GM12878 (cell line): ENCODE data around the gene FGFR1OP2. TPM values are rescaled to one million over a fixed set of nuclear protein-coding genes. Genes with fewer than 3 reads are reported as not detected.

ENCODE experiments used
- CBX5 ChIP-seq: sonication (generic); IDR thresholded peaks from 2 replicates; pipeline ENCODE4 v1.6.1; 2016; ENCODE audit warnings: low read depth, moderate library complexity, mild to moderate bottlenecking, inconsistent platforms
- ELK1 ChIP-seq: IDR thresholded peaks from 2 replicates; pipeline ENCODE4 v1.6.1; 2012; ENCODE audit warnings: low read depth, low read length, improper control_type of control experiment
- EP300 ChIP-seq, 2 experiments: fragments of 150-350 bp in 1 of 2; IDR thresholded peaks; 2 replicates each; pipeline ENCODE4 v1.6.1; 2011 to 2012; ENCODE audit warnings: low read depth in 2 of 2, low read length in 2 of 2, borderline replicate concordance in 1 of 2, improper control_type of control experiment in 1 of 2, inconsistent platforms in 1 of 2; ENCODE audit not compliant: control insufficient read depth in 1 of 2
- HDAC6 ChIP-seq: fragments of 200-600 bp; sonication (generic); IDR thresholded peaks from one replicate; pipeline ENCODE4 v1.8.0; 2017; ENCODE audit warnings: antibody characterized with exemption; ENCODE audit not compliant: unreplicated experiment
- IKZF1 ChIP-seq: fragments of 450-650 bp; conservative IDR thresholded peaks from 2 replicates; pipeline ENCODE4 v1.6.1; 2017; ENCODE audit warnings: antibody characterized with exemption, mild to moderate bottlenecking
- KDM1A ChIP-seq: fragments of 200-600 bp; sonication (generic); IDR thresholded peaks from 2 replicates; pipeline ENCODE4 v1.6.1; 2016; ENCODE audit warnings: borderline replicate concordance
- KLF5 ChIP-seq: fragments of 450-650 bp; IDR thresholded peaks from 2 replicates; pipeline ENCODE4 v1.6.1; 2014; ENCODE audit warnings: mild to moderate bottlenecking; ENCODE audit not compliant: partially characterized antibody
- MYC ChIP-seq: IDR thresholded peaks from 2 replicates; pipeline ENCODE4 v1.6.1; 2011; ENCODE audit warnings: mild to moderate bottlenecking, low read length, moderate library complexity, inconsistent platforms; ENCODE audit not compliant: insufficient read depth, insufficient replicate concordance, insufficient read length, severe bottlenecking
- NKRF ChIP-seq: fragments of 450-650 bp; conservative IDR thresholded peaks from 2 replicates; pipeline ENCODE4 v1.6.1; 2017; ENCODE audit warnings: mild to moderate bottlenecking, moderate library complexity
- NR2C1 ChIP-seq: fragments of 450-650 bp; IDR thresholded peaks from 2 replicates; pipeline ENCODE4 v1.6.1; 2017; ENCODE audit warnings: antibody characterized with exemption, mild to moderate bottlenecking, moderate library complexity
- PAX5 ChIP-seq: IDR thresholded peaks from 2 replicates; pipeline ENCODE4 v1.6.1; 2011; ENCODE audit warnings: low read depth, low read length, borderline replicate concordance
- REST ChIP-seq: IDR thresholded peaks from 2 replicates; pipeline ENCODE4 v1.6.1; 2012; ENCODE audit warnings: mild to moderate bottlenecking, low read depth, low read length
- SRF ChIP-seq, 2 experiments: IDR thresholded peaks; 2 replicates each; pipeline ENCODE4 v1.6.1; 2011; ENCODE audit warnings: low read depth in 2 of 2, low read length in 2 of 2, mild to moderate bottlenecking in 1 of 2, moderate library complexity in 1 of 2
- STAT3 ChIP-seq: IDR thresholded peaks from 2 replicates; pipeline ENCODE4 v1.6.1; 2011; ENCODE audit warnings: low read depth, low read length, improper control_type of control experiment
- USF2 ChIP-seq: IDR thresholded peaks from 2 replicates; pipeline ENCODE4 v1.6.1; 2011; ENCODE audit warnings: low read depth, low read length, improper control_type of control experiment, borderline replicate concordance
- polyA plus RNA-seq, 11 experiments: library from polyadenylated mRNA; depleted of rRNA in 4 of 11; unstranded in 6 of 11; stranded (reverse) in 5 of 11; fragments of >200 nt; fragmentation: Nextera tagmentation in 4 of 11; fragmentation: Illumina TruSeq in 1 of 11; extraction: Ambion mirVana in 4 of 11; extraction: Trizol in 1 of 11; gene quantifications; 1 replicate in 1 of 11; 2 replicates in 10 of 11; pipeline versions ENCODE4 v1.2.1 to v1.2.3, GENCODE V29; 2011 to 2016; ENCODE audit warnings: inconsistent platforms in 2 of 11, missing spikeins in 2 of 11, low read depth in 1 of 11
- total RNA-seq, 4 experiments: library from RNA; depleted of rRNA in 3 of 4; stranded (reverse); fragments of >200 nt in 3 of 4; fragmentation: Illumina TruSeq in 1 of 4; extraction: Trizol in 1 of 4; gene quantifications; 2 replicates each; pipeline versions ENCODE4 v1.2.1 to v1.2.3, GENCODE V29; 2013 to 2021

Gene FGFR1OP2
- total and polyA plus RNA-seq, 10 of the 15 experiments (the other 5 are each of a cell fraction or from before 2014, with no cell fraction given): 28.5 to 59.1 (median 38.3) TPM

GRCh38 chr12:26938701-26939062 is 412 bp downstream of the FGFR1OP2 start (continued):
- TF ChIP-seq ELK1 (no peak), REST (no peak), IKZF1 (no peak), MYC (no peak), KDM1A (no peak), KLF5 (no peak), STAT3 (no peak), HDAC6 (no peak), EP300 (IDR thresholded peaks at IDR 0.05; ENCODE audit: borderline replicate concordance in 1 of 2, control insufficient read depth in 1 of 2, low read depth in 2 of 2, low read length in 2 of 2) (0 out of 4 replicates have a peak, but pooled peaks of 1 of the 2 experiments have one; percentile 40), CBX5 (peak; percentile 74; the same call in 1 of the 2 replicates), USF2 (no peak), SRF (IDR thresholded peaks at IDR 0.05; ENCODE audit: low read depth in 2 of 2, low read length in 2 of 2) (no peak), NR2C1 (no peak), NKRF (peak; percentile 76; the same call in 1 of the 2 replicates), PAX5 (no peak)
